Right cardiac atrium (tissue), 5 donors: ENCODE results near the gene RUNX1. TPM values are rescaled to one million over a fixed set of nuclear protein-coding genes. Genes with fewer than 3 reads are reported as not detected.

ENCODE experiments used
- ATAC-seq, 2 donors: fragments of 200-7000 bp; cut with Tn5 transposase; one replicate each; pipeline versions ENCODE4 v1.8.0 to v1.9.1; 2020; ENCODE audit warnings: moderate library complexity in 2 of 2, mild to moderate bottlenecking in 1 of 2
- DNase-seq, 3 donors: peaks; one replicate each; pipeline ENCODE4 v3.0.0-alpha.2; 2020
- H3K27ac ChIP-seq: one replicate; pipeline ENCODE4 v1.5.1; 2013; ENCODE audit warnings: mild to moderate bottlenecking, low read length, control low read depth, moderate library complexity
- H3K27me3 ChIP-seq: one replicate; pipeline ENCODE4 v1.6.1; 2013; ENCODE audit not compliant: control insufficient read depth, insufficient read depth
- H3K4me1 ChIP-seq: one replicate; pipeline ENCODE4 v1.6.1; 2013; ENCODE audit warnings: low read length; ENCODE audit not compliant: control insufficient read depth, insufficient read depth
- H3K4me3 ChIP-seq: one replicate; pipeline ENCODE4 v1.5.1; 2013; ENCODE audit warnings: low read length, control low read depth
- H3K9me3 ChIP-seq: one replicate; pipeline ENCODE4 v1.6.1; 2013; ENCODE audit warnings: low read length; ENCODE audit not compliant: control insufficient read depth
- WGBS: extraction: QIAGEN DNeasy Blood & Tissue Kit; methylation state at CpG from one replicate; pipeline ENCODE4 v1.1.7; 2013; 5-methylcytosine and 5-hydroxymethylcytosine counted together
- intact Hi-C, 4 donors: fragments of 100-400 bp; cut with DNase I; formaldehyde crosslinking; loops; one replicate each; pipeline versions ENCODE4 v1.11.0 to v1.14.0; 2022 to 2023
- polyA plus RNA-seq: library from polyadenylated mRNA; stranded (reverse); fragments of 200-250 nt; gene quantifications from one replicate; pipeline ENCODE4 v1.2.3, GENCODE V29; 2013
- total RNA-seq, 4 donors: library from RNA; stranded (reverse); fragmentation: NEBNext Ultra II Directional; extraction: Animal tissue kit (Norgen Biotek cat#: 25700); gene quantifications; one replicate each; pipeline ENCODE4 v1.2.1, GENCODE V29; 2021
- donor health status: healthy with polysubstance abuse.
- donor health status: DM: no; HTN: yes; CAD: no.
- donor health status: DM: no; HTN: no; CAD: no.
- donor health status: DM: no; HTN: yes; CAD: no; lungs with severe emphysema.
- donor health status: DM: yes; HTN: yes; CAD: no.

RUNX1 gene
- total and polyA plus RNA-seq, 5 donors, result 0.81 to 17.6 (median 4.4) TPM

DNA sequence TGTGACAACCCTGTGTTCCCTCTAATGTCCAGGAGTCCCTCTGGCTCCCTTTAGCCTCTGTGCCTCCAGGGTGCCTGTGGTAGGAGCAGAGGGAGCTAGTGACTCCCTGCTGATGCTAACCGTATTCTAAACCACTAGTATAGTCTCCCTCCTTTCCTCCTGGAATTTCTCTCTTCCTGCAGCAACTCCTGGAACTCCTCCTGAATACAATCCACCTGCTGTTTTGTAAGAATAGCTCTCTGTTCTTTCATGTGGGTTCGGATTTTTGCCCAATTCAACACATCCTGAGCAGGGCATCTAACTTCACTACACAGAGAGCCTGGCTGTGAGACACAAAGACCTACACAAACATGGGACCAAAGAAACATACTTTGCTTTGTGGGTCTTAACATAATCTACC lies 107.9 kb downstream of the RUNX1 start:
- no peak overlapping the region for H3K4me3 ChIP-seq
- no peak for ATAC-seq
- 55% methylated on average over 2 of the region's 2 CpGs for WGBS
- no peaks in the 10 kb centered on the region for H3K9me3 ChIP-seq
- peaks cover 1% of the 10 kb centered on the region for H3K4me1 ChIP-seq
- H3K27me3 ChIP-seq, result no peaks in the 10 kb centered on the region
- H3K27ac ChIP-seq, result no peak overlapping the region
- intact Hi-C loops, result no loop called here
- DNase-seq, result no peak

DNA sequence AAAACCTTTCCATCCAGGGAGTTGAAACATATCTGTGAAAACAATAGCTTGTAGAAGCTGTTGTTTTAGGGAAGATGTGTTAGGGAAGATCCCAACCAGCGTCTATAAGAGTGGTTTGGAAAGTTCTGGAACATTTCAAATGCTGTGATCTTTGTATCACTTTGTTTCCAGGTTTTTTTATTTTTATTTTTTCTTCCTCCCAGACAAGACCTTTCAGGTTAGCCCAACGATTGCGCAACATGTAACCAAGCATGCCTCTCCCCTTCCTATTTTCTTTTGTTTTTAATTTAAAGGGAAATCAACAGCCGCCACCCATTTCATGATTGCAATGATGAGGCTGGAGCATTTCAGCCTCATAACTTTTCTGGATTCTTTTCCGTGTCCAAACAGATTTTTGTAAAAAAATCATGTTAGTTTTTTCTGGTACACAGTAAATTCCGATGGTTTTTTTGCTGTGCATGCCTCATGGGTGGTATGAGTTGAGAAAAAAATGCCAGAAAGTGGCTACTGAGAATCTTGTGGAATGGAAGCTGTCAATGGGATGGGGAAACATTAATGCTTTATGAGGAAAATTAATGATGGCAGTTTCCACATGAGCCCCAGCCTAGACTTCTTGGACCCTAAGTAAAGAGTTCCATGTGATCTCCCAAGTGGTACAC lies 109.3 kb downstream of the RUNX1 start:
- H3K4me1 ChIP-seq, result peaks cover 1% of the 10 kb centered on the region
- no peak overlapping the region for H3K27ac ChIP-seq
- ATAC-seq (no peak), DNase-seq (no peak)
- intact Hi-C loops, result no loop called here
- H3K4me3 ChIP-seq, result no peak overlapping the region
- H3K27me3 ChIP-seq, result no peaks in the 10 kb centered on the region
- 75% methylated on average over 6 of the region's 6 CpGs for WGBS
- no peaks in the 10 kb centered on the region for H3K9me3 ChIP-seq

DNA sequence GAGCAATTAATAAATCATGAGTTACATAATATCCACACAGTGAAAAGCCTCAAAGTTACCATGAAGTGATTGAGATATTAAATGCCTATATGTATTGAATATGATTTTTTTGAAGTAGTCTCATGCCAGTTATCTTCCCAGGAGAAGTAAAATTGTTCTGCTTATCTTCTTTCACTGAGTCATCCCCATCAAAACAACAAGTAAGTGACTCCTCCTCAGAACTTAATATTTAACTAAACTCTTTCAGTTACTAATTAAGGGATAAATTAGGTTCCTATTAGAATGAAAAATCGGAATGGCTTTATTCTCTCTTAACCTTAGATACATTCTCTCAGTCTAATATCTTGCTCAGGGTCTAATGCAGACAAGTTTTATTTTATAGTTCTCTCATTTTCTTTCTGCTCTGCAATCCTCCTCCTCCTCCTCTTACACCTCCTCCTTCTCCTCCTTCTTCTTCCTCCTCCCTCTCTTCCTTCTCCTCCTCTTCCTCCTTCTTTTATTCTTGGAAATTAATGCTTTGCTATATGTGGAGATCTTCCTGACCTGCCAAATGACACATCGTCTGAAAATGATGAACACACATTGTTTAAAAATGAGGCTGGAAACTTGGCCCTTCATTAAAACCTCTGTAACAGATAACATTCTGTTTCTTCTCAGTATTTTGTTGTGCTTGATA lies 110.9 kb downstream of the RUNX1 start:
- ATAC-seq (no peak), DNase-seq (no peak)
- Histone ChIP-seq H3K27me3 (no peaks in the 10 kb centered on the region), H3K4me3 (no peak overlapping the region), H3K4me1 (peaks cover 1% of the 10 kb centered on the region), H3K27ac (no peak overlapping the region), H3K9me3 (no peaks in the 10 kb centered on the region)
- intact Hi-C loops, result no loop called here
- 61% methylated on average over 2 of the region's 2 CpGs for WGBS

DNA sequence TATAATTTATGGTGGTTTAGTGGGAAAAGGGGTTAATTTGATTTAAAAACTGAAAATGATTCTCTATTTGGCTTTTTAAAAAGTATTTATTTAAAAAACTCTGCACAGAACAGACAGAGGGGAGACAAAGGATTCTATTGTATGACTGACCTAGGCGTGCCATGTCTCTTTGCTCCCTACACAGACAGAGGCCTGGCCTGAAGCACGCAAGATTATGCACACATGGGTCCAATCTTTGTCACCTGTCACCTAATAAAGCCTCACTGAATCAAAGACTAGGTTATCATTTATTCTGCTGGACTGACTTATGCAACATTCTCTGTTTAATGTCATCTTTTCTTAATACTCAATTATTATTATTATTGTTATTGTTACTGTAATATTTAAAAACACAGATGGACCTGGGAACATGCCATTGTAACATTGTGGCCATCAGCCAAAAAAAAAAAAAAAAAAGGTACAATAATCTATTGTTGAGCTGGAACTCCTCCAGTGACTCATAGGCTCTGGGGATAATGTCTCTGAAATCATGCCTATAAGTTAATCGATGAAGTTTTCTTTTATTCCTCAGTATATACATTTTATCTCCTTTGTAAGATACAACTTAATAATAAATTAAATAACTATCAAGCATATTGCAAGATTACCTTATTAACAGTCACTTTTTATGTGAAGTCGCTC lies 112.1 kb downstream of the RUNX1 start:
- intact Hi-C loops, result no loop called here
- WGBS, result 77% methylated on average over 4 of the region's 4 CpGs
- Histone ChIP-seq H3K27me3 (no peaks in the 10 kb centered on the region), H3K27ac (no peak overlapping the region), H3K4me1 (peaks cover 1% of the 10 kb centered on the region), H3K9me3 (no peaks in the 10 kb centered on the region), H3K4me3 (no peak overlapping the region)
- ATAC-seq (no peak), DNase-seq (no peak)

DNA sequence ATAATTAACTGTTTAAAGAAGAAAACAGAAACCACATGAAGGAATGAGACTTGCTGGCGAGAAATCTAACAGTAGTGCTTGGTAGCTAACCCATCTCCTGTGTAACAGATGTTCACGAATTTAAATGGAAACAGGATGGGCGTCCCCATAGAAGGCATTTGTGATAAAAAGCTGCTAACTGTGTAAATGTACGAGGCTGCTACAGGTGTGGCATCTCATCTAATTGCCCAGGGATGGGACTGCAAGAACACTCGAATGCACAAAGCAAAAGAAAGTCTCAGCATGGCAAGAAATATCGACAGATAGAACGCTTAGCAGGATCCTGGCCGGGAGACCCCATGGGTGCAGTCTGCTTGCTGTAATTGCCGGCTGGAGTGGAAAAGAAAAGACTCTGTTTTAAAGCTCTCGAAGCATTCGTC lies 112.7 kb downstream of the RUNX1 start:
- H3K4me3 ChIP-seq, result no peak overlapping the region
- 53% methylated on average over 11 of the region's 11 CpGs for WGBS
- no peak for DNase-seq
- intact Hi-C loops, result no loop called here
- H3K27ac ChIP-seq, result no peak overlapping the region
- ATAC-seq, result no peak
- H3K27me3 ChIP-seq, result no peaks in the 10 kb centered on the region
- H3K4me1 ChIP-seq, result peaks cover 1% of the 10 kb centered on the region
- no peaks in the 10 kb centered on the region for H3K9me3 ChIP-seq

DNA sequence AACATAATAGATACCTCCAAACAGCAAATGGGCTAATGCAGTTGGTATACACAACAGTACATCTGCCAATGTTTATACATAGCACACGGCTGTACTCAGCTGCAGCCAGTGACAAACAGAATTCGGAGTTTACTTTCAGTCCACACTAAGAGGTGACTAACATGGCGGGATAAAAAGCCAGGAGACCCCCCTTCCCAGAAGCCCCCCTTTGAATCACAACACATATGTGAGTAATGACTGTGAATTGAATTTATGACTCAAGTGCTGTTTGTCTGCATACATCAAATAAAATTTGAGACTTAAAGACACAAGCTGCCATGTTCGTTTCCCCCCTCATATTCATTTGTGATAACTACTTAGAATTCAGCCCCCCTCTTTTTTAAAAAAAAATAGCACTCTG lies 113.2 kb downstream of the RUNX1 start:
- intact Hi-C loops, result no loop called here
- 77% methylated on average over 4 of the region's 4 CpGs for WGBS

DNA sequence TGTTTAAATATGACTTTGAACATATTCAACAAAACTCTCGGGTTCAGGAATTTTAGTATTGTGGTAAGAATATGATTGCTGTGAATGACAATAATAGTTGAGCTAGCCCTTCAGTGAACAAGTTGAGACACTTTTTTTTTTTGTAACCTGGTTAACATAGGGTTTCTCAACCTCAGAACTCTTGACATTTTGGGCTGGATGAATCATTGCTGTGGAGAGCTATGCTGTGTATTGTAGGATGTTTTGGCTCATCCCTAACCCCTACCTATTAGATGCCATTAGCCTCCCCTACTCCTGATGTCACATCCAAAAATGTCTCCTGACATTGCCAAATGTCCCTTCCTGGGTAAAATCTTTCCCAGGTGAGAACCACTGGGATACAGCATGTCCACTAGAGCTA lies 113.7 kb downstream of the RUNX1 start:
- DNase-seq (no peak), ATAC-seq (no peak)
- WGBS, result 90% methylated on average over 1 of the region's 1 CpG
- Histone ChIP-seq H3K27ac (no peak overlapping the region), H3K4me1 (peaks cover 1% of the 10 kb centered on the region), H3K4me3 (no peak overlapping the region), H3K27me3 (no peaks in the 10 kb centered on the region), H3K9me3 (no peaks in the 10 kb centered on the region)
- intact Hi-C loops, result no loop called here

More for the DNA sequence above, 113.2 kb downstream of the RUNX1 start:
- Histone ChIP-seq H3K27me3 (no peaks in the 10 kb centered on the region), H3K27ac (no peak overlapping the region), H3K9me3 (no peaks in the 10 kb centered on the region), H3K4me3 (no peak overlapping the region), H3K4me1 (peaks cover 1% of the 10 kb centered on the region)
- ATAC-seq (no peak), DNase-seq (no peak)

DNA sequence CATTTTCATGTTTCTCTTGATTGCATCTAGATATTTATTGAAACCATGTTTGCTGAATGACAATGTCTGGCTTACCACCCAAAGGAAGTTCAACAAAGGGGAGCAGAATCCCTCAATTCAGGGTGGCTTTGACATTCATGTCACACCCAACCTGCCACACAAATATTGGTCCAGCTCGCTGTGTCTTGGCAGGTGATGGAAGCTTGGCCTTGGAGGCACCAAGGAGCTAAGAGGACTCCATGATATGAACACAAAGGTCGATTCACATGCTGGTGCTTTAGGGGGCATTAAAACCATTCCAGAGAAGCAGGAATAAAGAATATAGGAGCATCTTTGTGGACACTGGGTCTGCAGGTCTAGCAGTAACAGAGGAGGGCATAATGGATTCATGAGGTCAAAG lies 114.8 kb downstream of the RUNX1 start:
- DNase-seq, result no peak
- Histone ChIP-seq H3K4me1 (peaks cover 1% of the 10 kb centered on the region), H3K27me3 (no peaks in the 10 kb centered on the region), H3K4me3 (no peak overlapping the region), H3K9me3 (no peaks in the 10 kb centered on the region), H3K27ac (no peak overlapping the region)
- 72% methylated on average over 2 of the region's 2 CpGs for WGBS
- no peak for ATAC-seq
- intact Hi-C loops, result no loop called here

DNA sequence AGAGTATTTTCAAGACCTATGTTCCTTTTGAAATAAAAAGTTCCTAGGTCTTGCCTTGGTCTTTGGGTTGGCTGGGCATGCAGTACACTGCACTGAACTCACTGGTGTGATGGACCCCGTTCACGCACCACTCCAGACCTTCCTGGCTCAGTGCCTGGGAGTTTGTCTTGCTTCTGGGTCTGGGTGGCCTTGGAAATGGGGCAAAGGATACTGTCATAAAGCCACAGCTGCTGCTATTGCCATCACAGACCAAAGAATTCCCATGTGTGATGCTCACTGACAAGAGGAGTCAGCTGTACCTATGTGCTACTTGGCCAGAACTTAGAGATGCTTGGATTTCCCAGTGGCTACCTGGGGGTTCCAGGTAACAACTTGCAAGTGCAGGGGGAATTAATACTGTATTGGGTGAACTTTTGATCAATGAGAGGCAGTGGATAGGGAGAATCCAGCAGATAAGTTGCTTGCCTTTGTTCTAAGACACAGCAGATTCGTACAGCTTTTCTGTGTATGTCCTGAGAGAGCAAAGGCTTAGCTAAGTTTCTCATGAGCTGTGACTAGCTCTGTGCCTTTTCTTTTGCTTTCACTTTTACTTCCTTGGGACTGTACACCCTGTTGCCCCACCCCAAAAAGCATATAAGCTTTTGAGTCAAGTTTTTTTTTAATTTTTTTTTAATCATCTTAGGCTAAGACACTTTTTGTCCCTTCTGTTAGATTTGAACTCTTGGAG lies 115.3 kb downstream of the RUNX1 start:
- no peak for DNase-seq
- Histone ChIP-seq H3K4me3 (no peak overlapping the region), H3K27me3 (no peaks in the 10 kb centered on the region), H3K9me3 (no peaks in the 10 kb centered on the region), H3K4me1 (peaks cover 1% of the 10 kb centered on the region), H3K27ac (no peak overlapping the region)
- no peak for ATAC-seq
- WGBS, result 76% methylated on average over 3 of the region's 3 CpGs
- intact Hi-C loops, result no loop called here

DNA sequence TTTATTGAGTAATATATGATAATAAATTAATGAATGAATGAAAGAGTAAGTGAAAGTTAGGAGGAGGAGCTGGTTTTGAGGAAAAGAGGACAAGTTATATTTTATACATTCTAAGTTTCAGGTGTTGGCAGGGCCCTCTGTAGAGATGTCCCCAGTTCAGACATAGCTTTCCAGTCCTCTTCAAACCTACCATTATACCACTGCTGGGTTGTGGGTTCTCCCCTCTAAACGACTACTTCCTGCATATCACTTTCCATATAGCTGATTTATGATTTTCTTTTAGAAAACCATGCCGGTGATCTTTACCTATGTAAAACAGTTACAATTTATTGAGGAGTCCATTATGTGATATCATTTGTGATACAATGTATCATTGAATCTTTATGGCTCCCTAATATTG lies 116.9 kb downstream of the RUNX1 start:
- ATAC-seq (no peak), DNase-seq (no peak)
- H3K4me3 ChIP-seq, result no peak overlapping the region
- H3K27me3 ChIP-seq, result no peaks in the 10 kb centered on the region
- WGBS, result 79% methylated on average over 2 of the region's 2 CpGs
- intact Hi-C loops, result no loop called here
- no peak overlapping the region for H3K27ac ChIP-seq
- no peaks in the 10 kb centered on the region for H3K9me3 ChIP-seq
- H3K4me1 ChIP-seq, result peaks cover 1% of the 10 kb centered on the region

DNA sequence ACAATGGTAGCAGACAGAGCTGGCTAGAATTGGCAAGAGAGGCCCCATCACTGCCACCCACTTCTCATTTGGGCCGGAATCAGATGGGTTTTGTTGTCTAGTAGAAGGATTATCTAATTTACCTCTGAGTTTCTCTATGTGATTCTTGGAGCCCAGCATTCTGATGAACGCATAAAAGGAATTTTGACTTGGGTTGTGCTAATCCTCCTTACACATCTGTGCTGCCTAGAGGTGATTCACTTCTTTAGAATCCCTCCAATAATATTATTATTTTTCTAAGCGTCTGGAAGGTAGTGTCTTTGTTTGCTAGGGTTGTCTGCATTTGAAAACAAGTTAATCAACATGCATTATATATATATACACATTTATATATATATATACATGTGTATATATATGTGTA lies 118.1 kb downstream of the RUNX1 start:
- ATAC-seq (no peak), DNase-seq (no peak)
- WGBS, result 59% methylated on average over 3 of the region's 3 CpGs
- H3K9me3 ChIP-seq, result no peaks in the 10 kb centered on the region
- no peak overlapping the region for H3K27ac ChIP-seq
- no peaks in the 10 kb centered on the region for H3K4me1 ChIP-seq
- intact Hi-C loops, result no loop called here
- H3K27me3 ChIP-seq, result no peaks in the 10 kb centered on the region
- no peak overlapping the region for H3K4me3 ChIP-seq
